Skeletal muscle tissue (tissue), 4 donors: ENCODE data around the gene CEACAM18. TPM values are rescaled to one million over a fixed set of nuclear protein-coding genes. Genes with fewer than 3 reads are reported as not detected.
"Not testable (repeated sequence)": the region's sequence is repeated elsewhere in the genome, so short reads cannot be mapped to it uniquely, and the experiment has no call there.

Experiments
- H3K27ac ChIP-seq: one replicate; pipeline ENCODE4 v1.7.0; 2013; ENCODE audit warnings: mild to moderate bottlenecking, low read depth, low read length, inconsistent platforms
- H3K27me3 ChIP-seq, 3 donors: one replicate each; pipeline ENCODE4 v1.7.0; 2013; ENCODE audit warnings: low read length in 3 of 3; ENCODE audit not compliant: control insufficient read depth in 3 of 3, insufficient read depth in 3 of 3
- H3K36me3 ChIP-seq, 3 donors: one replicate each; pipeline ENCODE4 v1.7.0; 2013; ENCODE audit warnings: low read length in 3 of 3; ENCODE audit not compliant: control insufficient read depth in 3 of 3, insufficient read depth in 3 of 3
- H3K4me1 ChIP-seq, 3 donors: one replicate each; pipeline ENCODE4 v1.7.0; 2013; ENCODE audit warnings: low read length in 3 of 3, mild to moderate bottlenecking in 3 of 3; ENCODE audit not compliant: control insufficient read depth in 3 of 3, insufficient read depth in 3 of 3
- H3K4me3 ChIP-seq, 3 donors: one replicate each; pipeline ENCODE4 v1.7.0; 2013; ENCODE audit warnings: low read length in 3 of 3
- H3K9ac ChIP-seq, 3 donors: one replicate each; pipeline ENCODE4 v1.7.0; 2013; ENCODE audit warnings: low read length in 3 of 3, mild to moderate bottlenecking in 3 of 3, moderate library complexity in 2 of 3, low read depth in 1 of 3
- H3K9me3 ChIP-seq, 3 donors: one replicate each; pipeline ENCODE4 v1.7.0; 2013; ENCODE audit warnings: low read length in 3 of 3; ENCODE audit not compliant: control insufficient read depth in 3 of 3
- total RNA-seq: library from RNA; depleted of rRNA; stranded (reverse); fragments of >200 nt; gene quantifications from one replicate; pipeline ENCODE4 v1.2.3, GENCODE V29; 2014
- donor health status: Osteomylitis.

CEACAM18 gene
- total RNA-seq, 1 donor from 2014 or later, result not detected

DNA sequence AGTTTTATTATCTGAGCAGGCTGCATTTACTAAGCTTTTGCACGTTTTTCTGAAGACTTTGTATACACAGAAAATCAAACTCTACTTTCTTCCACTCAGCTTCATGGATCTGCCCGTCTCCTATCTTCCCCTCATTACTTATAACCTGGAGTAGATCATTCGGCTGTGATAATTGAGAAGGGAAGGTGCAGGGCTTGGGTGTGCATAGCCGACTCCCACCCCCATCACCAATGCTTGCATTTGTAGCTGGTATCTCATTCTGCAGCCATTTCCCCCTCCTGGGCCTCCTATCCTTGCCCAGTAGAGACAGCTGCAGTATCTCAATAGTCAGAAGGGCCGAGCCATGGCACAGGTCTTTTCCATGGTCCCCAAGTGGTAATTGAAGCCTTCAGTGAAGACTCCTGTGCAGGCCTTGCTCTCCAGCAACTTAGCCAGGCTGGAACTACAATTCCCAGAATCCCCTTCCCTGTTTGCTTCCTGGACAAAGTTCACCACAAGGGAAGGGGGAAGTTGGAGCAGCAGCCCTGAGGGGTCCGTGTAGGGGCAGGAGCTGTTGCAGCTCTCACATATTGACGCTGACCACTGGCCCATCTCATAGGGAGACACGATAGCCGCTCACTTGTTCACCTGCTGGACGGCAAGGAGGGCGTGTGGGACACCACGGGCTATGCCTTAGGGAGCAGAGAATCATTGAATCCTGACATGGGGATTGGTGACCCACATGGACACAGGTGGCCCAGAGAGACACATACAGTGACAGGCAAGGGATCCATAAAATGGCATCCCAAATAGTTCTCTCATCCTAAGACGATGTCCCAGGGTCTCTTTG, 18.0 kb upstream of the CEACAM18 start:
- Histone ChIP-seq H3K36me3 (no peaks in the 10 kb centered on the region), H3K27ac (no peak overlapping the region), H3K4me3 (peak overlapping the region; percentile 49 to 52 (median 51)), H3K9me3 (peaks cover 0 to 3% (median 1%) of the 10 kb centered on the region in 3 donors), H3K4me1 (peaks cover 0 to 4% (median 0%) of the 10 kb centered on the region in 3 donors), H3K27me3 (peaks cover 14 to 30% (median 18%) of the 10 kb centered on the region in 3 donors), H3K9ac (no peak overlapping the region)

DNA sequence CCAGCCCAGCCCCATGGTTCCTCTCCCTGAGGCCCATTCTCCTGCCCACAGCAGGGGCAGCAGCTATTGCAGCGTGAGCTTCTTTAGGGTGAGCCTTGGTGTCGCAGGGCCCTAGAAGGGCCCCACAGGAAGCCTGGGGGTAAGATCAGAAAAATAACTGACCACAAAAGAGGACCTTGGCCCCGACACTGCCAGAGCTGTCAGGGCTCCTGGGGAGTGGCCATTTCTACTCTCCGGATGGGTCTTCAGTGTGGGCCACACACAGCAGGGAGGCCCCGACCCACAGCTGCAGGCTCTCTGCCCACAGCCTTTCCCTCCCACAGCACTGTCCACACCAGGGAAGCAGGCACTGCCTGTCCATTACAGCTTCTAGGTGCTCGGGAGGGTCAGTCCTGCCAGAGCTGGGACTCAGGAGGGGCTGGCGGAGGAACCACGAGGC, 16.6 kb upstream of the CEACAM18 start:
- H3K9me3 ChIP-seq, result peaks cover 0 to 3% (median 0%) of the 10 kb centered on the region in 3 donors

DNA sequence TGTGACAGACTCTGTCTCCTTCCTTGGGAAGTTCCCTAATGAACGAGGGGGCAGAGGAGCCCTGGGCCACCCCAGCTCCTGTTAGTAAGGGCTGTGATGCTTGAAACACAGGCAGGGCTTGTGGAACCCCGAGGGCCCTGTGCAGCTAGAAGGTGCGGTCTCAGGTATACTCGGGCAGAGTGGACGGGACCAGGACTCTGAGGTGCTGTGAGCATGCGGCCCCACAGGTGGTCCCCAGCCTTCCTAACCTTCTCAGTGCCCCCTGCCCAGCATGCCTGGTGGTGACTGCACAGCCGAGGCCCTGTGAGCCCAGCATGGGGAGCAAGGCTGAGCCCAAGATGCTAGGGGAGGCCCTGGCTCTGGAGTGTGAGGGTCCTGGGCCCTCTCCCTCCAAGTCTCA, 16.1 kb upstream of the CEACAM18 start:
- peaks cover 14 to 26% (median 18%) of the 10 kb centered on the region in 3 donors for H3K27me3 ChIP-seq
- peaks cover 0 to 3% (median 0%) of the 10 kb centered on the region in 3 donors for H3K9me3 ChIP-seq
- peaks cover 0 to 4% (median 0%) of the 10 kb centered on the region in 3 donors for H3K4me1 ChIP-seq
- no peak overlapping the region for H3K27ac ChIP-seq
- H3K4me3 ChIP-seq, result no peak overlapping the region
- no peaks in the 10 kb centered on the region for H3K36me3 ChIP-seq
- no peak overlapping the region for H3K9ac ChIP-seq

More for the DNA sequence above, 16.6 kb upstream of the CEACAM18 start:
- Histone ChIP-seq H3K36me3 (no peaks in the 10 kb centered on the region), H3K9ac (no peak overlapping the region), H3K4me3 (no peak overlapping the region), H3K27ac (no peak overlapping the region), H3K27me3 (peaks cover 14 to 30% (median 18%) of the 10 kb centered on the region in 3 donors), H3K4me1 (peaks cover 0 to 4% (median 0%) of the 10 kb centered on the region in 3 donors)

DNA sequence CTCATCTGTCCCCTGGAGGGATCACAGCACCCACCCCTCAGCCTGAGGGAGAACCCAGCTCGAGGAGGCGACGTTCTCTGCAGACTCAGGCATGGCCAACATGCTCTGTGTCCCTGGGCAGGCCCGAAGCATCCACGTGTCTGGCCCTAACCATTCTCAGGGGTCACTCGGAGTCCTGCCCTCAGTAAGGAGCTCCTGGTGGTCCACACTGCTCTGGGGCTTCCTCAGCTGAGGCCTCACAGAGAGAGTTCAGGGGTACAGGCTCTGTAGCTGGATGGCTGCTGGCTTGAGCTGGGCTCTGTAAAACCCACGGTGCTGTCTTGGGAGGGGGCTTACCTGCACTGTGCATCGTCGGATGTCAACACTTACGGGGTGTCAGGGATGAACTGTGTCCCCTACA, 15.7 kb upstream of the CEACAM18 start:
- Histone ChIP-seq H3K27me3 (peaks cover 14 to 24% (median 18%) of the 10 kb centered on the region in 3 donors), H3K27ac (no peak overlapping the region)

DNA sequence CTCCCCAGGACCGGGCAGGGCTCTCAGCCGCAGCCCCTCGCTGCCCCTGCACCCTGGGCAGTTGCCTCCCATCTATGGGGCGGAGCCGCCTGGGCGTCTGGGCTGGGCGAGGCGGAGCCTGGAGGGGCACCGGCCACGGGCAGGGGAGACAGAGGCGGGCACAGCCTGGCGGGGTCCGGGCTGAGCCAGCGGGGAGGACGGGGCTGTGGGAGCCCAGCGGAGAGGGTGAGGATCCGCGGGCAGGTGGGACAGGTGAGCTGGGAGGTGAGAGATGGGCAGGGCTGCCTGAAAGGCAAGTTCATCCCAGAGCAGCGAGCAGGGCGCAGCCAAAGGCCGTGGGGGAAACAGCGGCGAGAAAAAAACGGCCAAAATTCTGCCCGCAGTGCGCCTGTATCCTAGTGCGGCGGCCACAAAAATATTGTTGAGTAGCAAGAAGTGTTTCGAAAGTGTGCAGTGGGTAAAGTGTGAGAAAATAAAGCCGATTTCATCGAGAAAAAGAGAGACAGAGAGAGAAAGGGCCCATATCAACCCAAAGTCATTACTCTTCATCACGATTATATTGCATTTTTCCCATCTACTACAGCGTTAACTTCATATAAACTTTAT, 14.3 kb upstream of the CEACAM18 start:
- not testable (repeated sequence) for H3K4me1 ChIP-seq

More for the DNA sequence above, 15.7 kb upstream of the CEACAM18 start:
- Histone ChIP-seq H3K9me3 (peaks cover 0 to 3% (median 0%) of the 10 kb centered on the region in 3 donors), H3K9ac (no peak overlapping the region), H3K4me3 (no peak overlapping the region), H3K4me1 (peaks cover 0 to 4% (median 0%) of the 10 kb centered on the region in 3 donors), H3K36me3 (no peaks in the 10 kb centered on the region)

DNA sequence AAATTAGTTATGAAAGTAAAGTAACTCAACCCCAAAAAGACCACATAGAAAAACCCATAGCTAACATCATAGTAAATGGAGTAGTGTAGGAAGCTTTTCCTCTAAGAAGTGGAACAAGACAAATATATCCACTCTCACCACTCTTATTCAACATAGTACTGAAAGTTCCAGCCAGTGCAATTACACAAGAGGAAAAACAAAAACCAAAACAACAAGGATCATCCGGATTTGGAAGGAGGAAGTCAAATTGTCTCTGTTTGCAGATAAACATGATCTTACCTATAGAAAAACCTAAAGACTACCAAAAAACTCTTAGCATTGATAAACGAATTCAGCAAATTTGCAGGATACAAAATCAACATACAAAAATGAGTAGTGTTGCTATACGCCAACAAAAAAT, 11.6 kb upstream of the CEACAM18 start:
- no peak overlapping the region for H3K4me3 ChIP-seq
- H3K36me3 ChIP-seq, result no peaks in the 10 kb centered on the region
- H3K27me3 ChIP-seq, result peaks cover 11 to 19% (median 12%) of the 10 kb centered on the region in 3 donors
- H3K9ac ChIP-seq, result no peak overlapping the region
- H3K9me3 ChIP-seq, result no peaks in the 10 kb centered on the region
- H3K27ac ChIP-seq, result no peak overlapping the region
- peaks cover 0 to 4% (median 0%) of the 10 kb centered on the region in 3 donors for H3K4me1 ChIP-seq

More for the DNA sequence above, 14.3 kb upstream of the CEACAM18 start:
- peaks cover 14 to 23% (median 16%) of the 10 kb centered on the region in 3 donors for H3K27me3 ChIP-seq
- H3K4me3 ChIP-seq, H3K9ac ChIP-seq, H3K27ac ChIP-seq, H3K9me3 ChIP-seq, H3K36me3 ChIP-seq: not testable (repeated sequence)

DNA sequence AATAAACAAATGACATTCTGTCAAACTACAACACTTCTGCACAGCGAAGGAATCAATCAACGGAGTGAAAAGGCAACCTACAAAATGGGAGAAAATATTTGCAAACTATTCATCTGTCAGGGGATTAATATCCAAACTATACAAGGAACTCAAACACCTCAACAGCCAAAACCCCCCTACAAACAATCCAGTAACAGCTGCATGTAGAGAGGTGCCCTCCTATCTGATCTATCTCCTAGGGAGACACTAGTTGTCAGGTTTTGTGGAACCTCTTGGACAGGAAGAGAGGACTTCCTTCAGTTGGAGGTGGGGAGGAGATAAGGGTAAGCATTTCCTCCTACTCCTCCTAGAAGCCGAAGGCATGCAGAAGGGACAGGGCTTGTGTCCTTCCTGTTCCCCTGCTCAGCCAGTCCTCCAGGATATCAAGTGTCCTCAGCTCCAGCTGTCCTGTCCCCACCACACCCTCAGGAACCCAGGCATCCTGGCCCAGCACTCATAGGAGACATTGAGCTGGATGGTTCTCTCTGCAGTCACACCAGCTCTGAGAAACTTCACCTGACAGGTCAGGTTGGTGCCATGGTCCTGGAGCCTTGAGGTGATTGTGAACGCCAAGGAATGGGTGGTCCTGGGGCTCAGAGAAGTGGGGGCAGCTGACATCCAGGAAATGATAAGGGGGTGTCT, 10.3 kb upstream of the CEACAM18 start:
- no peak overlapping the region for H3K4me3 ChIP-seq
- no peaks in the 10 kb centered on the region for H3K9me3 ChIP-seq
- H3K9ac ChIP-seq, result no peak overlapping the region
- no peak overlapping the region for H3K27ac ChIP-seq
- no peaks in the 10 kb centered on the region for H3K4me1 ChIP-seq
- peaks cover 0 to 6% (median 0%) of the 10 kb centered on the region in 3 donors for H3K27me3 ChIP-seq
- H3K36me3 ChIP-seq, result no peaks in the 10 kb centered on the region

DNA sequence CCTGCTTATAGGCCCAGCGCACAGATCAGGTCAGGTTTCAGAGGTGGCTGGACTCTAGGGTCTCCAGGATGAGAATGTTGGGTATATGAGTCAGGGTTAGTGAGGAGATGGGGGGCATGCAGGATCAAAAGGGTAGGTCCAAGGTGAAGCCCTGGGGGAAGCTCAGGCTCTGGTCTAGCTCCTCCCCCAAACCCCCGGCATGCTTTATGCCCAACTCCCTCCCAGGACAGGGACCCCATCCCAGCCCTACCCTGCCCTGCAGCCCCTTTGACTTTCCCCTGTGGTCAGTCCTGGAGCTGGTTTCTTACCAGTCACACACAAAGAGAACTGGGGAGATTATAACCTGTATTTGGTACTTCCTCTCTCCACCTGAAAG, 9.8 kb upstream of the CEACAM18 start:
- H3K4me3 ChIP-seq, result no peak overlapping the region
- H3K36me3 ChIP-seq, result no peaks in the 10 kb centered on the region
- H3K27ac ChIP-seq, result no peak overlapping the region
- H3K9me3 ChIP-seq, result no peaks in the 10 kb centered on the region
- H3K9ac ChIP-seq, result no peak overlapping the region
- H3K4me1 ChIP-seq, result no peaks in the 10 kb centered on the region
- peaks cover 2 to 5% (median 5%) of the 10 kb centered on the region in 3 donors for H3K27me3 ChIP-seq

DNA sequence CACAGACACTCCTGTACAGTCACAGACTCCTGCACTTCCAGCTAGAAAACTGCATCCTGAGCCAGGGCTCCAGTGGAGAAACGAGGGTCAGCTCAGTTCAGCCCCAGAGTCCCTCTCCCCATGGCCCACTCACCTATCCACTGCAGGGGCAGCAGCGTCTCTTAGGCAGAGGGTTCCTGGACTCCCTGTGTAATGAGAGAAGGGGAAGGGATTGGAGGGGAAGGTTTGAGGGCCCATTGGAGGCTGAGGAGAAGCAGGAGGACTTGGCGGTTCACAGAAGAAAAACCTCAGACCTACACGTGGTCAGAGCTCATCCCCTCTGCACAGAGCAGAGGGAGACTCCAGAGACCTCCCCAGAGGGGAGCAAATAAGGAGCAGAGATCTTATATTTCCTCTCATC, 9.2 kb upstream of the CEACAM18 start:
- Histone ChIP-seq H3K9me3 (no peaks in the 10 kb centered on the region), H3K36me3 (no peaks in the 10 kb centered on the region), H3K4me3 (no peak overlapping the region), H3K27ac (no peak overlapping the region), H3K4me1 (no peaks in the 10 kb centered on the region), H3K9ac (no peak overlapping the region), H3K27me3 (peaks cover 6 to 9% (median 7%) of the 10 kb centered on the region in 3 donors)
